GM19193 (cell line): ENCODE results near the gene NEO1.

Experiments
- POLR2A ChIP-seq: IDR thresholded peaks from 4 replicates; pipeline ENCODE4 v1.6.1; 2011; ENCODE audit not compliant: insufficient read depth, insufficient read length; ENCODE audit errors: extremely low read depth

NEO1 gene

GRCh38 chr15:73323374-73323955, 271.2 kb downstream of the NEO1 start:
- no peak for TF ChIP-seq POLR2A

GRCh38 chr15:73323956-73324355, 271.7 kb downstream of the NEO1 start:
- no peak for TF ChIP-seq POLR2A

GRCh38 chr15:73324496-73325170, 272.4 kb downstream of the NEO1 start:
- no peak for TF ChIP-seq POLR2A

- TF ChIP-seq POLR2A: no peak
Observed at GRCh38 chr15:73325191-73325861, 273.1 kb downstream of the NEO1 start.

GRCh38 chr15:73326157-73326556, 273.9 kb downstream of the NEO1 start:
- no peak for TF ChIP-seq POLR2A

- no peak for TF ChIP-seq POLR2A
Observed at GRCh38 chr15:73328149-73328820, 276.0 kb downstream of the NEO1 start.

GRCh38 chr15:73328981-73329380, 276.7 kb downstream of the NEO1 start:
- no peak for TF ChIP-seq POLR2A

GRCh38 chr15:73329501-73330200, 277.4 kb downstream of the NEO1 start:
- TF ChIP-seq POLR2A: no peak

GRCh38 chr15:73330206-73331051, 278.2 kb downstream of the NEO1 start:
- TF ChIP-seq POLR2A: no peak

- TF ChIP-seq POLR2A: no peak
Observed at GRCh38 chr15:73331501-73331900, 279.2 kb downstream of the NEO1 start.

- no peak for TF ChIP-seq POLR2A
Observed at GRCh38 chr15:73331991-73332925, 280.0 kb downstream of the NEO1 start.

GRCh38 chr15:73333001-73333400, 280.7 kb downstream of the NEO1 start:
- TF ChIP-seq POLR2A: no peak

- no peak for TF ChIP-seq POLR2A
Observed at GRCh38 chr15:73334086-73334485, 281.8 kb downstream of the NEO1 start.

- no peak for TF ChIP-seq POLR2A
Observed at GRCh38 chr15:73335026-73335425, 282.8 kb downstream of the NEO1 start.

- TF ChIP-seq POLR2A: no peak
Observed at GRCh38 chr15:73335471-73335870, 283.2 kb downstream of the NEO1 start.
